Stimulated activated CD4-positive, alpha-beta T cell treated with anti-CD3 and anti-CD28 coated beads, Interleukin-15, amount 100 ng/mL, for 48 hours (primary cell): ENCODE data around the gene IGFBP2.

Experiments used
- DNase-seq, 2 donors: peaks; one replicate each; pipeline ENCODE4 v3.0.0-alpha.2; 2020; ENCODE audit warnings: low read depth in 2 of 2

Gene IGFBP2

GRCh38 chr2:216681683-216682082 is 48.5 kb downstream of the IGFBP2 start:
- DNase-seq: no peak

DNA sequence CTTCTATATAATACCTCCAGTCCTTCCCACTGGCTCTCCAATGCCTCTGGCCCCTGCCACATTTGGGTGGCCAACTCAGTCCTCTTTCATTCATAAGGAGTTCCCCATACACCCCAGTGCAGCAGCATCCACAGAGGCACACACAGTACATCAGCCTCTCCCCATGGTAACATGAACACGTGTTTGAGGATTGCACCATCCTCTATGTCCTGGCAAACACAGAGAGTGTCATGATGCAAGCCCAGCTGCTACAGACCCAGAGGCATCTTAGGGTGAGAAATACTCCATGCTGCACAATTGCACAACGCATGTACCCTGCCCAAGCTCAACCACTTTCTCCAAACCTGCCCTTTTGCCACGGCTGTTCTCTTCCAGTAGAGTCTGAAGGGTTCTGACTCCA is 50.6 kb downstream of the IGFBP2 start:
- no peak for DNase-seq

DNA sequence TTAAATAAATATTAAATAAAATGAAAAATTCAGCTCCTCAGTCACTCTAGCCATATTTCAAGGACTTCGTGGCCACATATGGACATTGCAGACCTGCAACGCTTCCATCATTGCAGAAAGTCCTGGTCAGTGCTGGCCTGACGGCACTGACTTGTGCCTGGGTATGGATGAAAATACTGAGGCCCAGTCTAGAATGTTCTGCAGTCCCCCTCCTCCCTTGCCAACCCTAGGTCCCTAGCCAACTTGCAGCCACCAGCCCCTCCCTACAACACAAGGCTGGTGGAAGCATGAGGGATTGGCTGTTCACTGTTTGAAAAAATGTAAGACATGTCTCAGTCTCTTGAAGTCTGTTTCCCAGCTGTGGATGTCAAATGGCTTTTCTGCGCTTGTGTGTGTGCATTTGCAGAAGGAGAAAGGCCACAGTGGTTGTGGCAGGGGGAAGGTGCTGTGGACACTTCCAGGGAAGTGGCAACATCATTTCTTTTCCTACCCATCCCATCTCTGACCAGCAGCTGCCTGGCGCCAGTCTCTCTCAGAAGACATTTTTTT is 52.2 kb downstream of the IGFBP2 start:
- DNase-seq: no peak

DNA sequence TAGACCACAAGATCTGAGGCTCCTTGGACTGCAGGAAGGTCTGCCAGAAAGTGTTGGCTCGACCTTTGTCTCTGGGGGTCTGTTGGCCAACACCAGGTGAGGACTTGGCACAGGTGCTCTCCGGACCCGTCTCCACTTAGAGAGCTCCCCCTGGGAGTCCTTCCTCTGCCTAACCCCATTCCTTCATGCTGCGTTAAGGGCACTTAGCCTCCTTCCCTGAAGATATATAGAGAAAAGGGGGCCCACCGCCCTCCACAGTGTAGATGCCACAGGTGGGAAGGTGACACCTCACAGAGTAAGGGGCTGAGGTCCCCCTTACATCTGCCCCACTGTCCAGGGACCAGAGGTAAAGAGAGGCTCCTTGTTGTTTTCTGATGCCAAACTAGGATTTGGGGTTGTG is 53.9 kb downstream of the IGFBP2 start:
- DNase-seq: no peak

GRCh38 chr2:216687646-216688045 is 54.4 kb downstream of the IGFBP2 start:
- DNase-seq: no peak

GRCh38 chr2:216688731-216689340 is 55.6 kb downstream of the IGFBP2 start:
- no peak for DNase-seq

GRCh38 chr2:216689397-216689796 is 56.2 kb downstream of the IGFBP2 start:
- no peak for DNase-seq

DNA sequence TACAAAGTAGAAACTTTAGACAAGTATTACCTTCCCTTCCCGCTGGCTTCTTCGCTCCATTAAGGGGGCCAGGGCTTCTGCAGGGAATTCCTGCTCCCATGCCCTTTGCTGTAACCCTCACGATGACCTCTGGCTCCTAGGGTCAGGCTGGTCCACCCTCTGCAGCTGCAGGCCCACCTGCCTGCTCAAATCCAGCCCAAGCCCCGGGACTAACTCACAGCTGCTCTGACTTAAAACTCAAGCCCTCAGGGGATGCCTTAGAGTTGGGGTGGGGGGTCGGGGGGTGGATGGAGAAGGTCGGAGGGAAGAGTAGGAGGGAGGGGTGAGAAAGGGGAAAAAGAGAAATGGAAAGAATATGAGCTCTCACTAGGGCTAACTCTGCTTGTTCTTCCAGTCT is 57.2 kb downstream of the IGFBP2 start:
- no peak for DNase-seq

GRCh38 chr2:216690853-216691741 is 57.9 kb downstream of the IGFBP2 start:
- DNase-seq: no peak

DNA sequence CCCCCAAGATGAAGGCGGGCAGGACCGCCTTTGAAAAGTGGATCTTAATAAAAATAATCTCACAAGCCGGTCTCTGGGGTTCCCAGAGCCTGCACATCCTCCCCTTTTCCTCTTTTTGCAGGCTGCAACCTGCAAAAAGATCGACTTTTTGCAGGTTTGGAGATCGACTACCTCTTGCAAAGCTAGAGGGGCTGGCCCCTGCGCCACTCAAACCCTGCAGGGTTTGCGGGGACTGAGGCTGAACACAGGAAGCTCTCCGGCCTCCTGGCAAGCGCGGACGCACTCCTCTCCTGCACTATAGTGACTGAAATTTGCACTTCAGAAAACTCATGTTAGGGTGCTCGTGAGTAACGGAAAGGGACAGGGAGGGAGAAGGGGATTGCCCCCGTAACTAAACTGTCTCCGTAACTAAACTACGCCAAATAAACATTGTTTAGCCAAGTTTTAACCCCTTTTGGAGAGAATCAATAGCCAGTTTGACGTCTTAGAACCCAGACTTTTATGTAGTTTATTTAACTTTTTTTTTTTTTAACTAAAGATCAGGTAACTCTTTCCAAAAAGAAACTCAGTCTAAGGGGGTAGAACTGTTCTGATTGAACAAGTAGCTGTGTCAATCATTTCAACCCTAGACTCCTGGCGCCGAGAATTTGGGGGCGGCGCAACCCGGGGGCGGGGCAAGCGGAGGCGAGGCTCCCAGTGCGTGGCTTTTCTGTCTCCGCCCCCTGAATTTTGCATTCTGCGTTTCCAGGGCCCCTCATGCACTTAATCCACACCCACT is 59.6 kb downstream of the IGFBP2 start:
- DNase-seq: peak; percentile 32 to 64

GRCh38 chr2:216693414-216694080 is 60.3 kb downstream of the IGFBP2 start:
- no peak for DNase-seq

- peak; percentile 22 to 32 for DNase-seq
These were observed 61.0 kb downstream of the IGFBP2 start for GRCh38 chr2:216694082-216694825.

DNA sequence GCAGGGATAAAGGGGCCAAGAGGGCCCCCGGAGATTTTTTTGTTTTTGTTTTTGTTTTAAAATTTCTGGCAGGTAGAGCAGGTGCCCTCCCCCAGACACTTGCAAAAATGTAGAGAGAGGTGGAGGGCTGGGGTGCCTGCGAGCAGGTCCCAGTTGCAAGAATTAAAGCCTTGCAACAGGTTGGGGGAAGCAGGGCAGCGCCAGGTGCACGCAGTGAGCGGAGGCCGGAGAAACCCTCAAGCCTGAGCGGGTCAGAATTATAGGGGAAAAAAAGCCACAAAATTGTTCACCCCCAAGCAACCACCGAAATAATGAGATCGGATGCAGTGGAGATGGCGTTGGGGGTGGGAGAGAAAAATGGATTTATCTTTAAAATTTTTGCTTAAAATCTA is 61.6 kb downstream of the IGFBP2 start:
- no peak for DNase-seq

DNA sequence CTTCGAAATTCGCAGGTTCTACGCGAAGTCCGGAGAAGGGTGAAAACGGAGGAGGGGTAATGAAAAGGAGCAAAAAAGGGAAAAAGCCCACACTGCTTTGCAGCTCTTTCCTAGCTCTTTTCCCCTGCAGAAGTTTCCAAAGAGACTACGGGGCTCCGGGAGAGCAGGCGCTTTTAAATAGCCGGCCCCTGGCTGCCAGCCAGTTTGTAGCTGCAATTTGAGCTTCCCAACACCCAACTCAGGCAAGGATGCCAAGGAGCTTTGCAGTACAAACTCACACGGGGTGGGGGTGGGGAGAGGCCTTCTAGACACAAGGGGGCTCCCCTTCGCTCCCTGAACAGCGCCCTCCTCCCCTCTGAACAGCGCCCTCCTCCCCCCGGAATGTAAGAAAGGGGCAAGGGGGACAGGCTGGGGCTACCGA is 62.2 kb downstream of the IGFBP2 start, which contains the start of gene IGFBP5:
TSS of gene IGFBP5 (minus strand) at position 149 of the 421 bp plus-strand sequence. CDS start 774 bp downstream, outside the sequence.
- DNase-seq: no peak

- no peak for DNase-seq
These were observed 63.1 kb downstream of the IGFBP2 start for GRCh38 chr2:216696321-216696720.

DNA sequence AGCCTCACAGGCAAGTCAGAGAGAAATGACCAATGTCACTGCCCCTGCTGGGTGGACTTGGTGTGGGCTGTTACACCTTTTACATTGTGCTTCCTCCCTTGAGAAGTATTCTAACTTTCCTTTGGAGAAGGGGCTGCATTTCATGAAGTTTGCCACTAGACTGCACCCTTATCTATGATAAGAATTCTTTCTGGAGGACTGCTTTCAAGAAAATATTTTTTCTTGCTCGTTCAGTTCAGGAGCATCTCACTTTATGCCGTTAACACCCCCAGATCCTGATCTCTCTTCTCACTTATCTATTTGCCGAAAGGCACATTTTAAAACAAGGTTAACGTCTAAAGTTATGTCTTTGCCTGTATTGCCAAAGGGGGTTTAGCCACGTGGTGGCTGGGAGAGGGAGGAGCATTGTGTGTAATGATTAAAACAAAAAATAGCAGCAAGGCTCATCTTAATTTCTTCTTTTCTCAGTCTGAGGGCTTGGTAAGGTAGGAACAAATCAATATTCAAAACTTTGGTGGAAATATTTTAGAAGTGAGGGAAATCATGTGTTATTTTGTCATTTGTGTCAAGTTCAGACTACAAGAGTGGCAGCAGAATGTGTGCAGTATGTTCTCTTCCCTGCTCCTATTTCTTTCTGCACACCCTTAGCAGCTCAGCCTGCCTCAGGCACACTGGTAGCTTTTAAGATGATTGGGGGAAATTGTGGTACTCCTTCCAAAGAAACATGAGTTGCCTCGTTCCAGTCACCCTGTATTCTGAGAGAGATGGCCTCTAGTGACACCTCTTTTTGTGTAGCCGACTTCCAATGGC is 63.7 kb downstream of the IGFBP2 start:
- no peak for DNase-seq

GRCh38 chr2:216698293-216698692 is 65.1 kb downstream of the IGFBP2 start:
- no peak for DNase-seq

GRCh38 chr2:216698895-216699294 is 65.7 kb downstream of the IGFBP2 start:
- no peak for DNase-seq

- DNase-seq: no peak
These were observed 66.9 kb downstream of the IGFBP2 start for GRCh38 chr2:216700088-216700567.

DNA sequence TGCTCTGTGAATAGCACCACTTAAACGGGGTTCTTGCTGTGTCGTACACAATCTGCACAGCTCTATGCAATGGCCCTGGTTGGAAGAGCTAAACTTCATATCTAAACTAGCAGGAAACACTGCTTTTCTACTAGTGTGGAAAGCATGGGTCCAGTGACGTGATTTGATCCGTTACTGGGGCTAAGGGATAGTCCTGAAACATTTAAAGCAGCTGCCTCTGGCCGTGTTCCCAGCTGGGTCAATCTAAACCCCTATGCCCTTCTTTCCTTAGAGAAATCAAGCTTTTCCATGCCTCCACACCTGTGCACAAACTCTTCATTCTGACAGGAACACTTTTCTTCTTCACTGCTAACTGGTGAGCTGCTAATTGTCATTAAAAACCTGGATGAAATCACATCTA is 67.6 kb downstream of the IGFBP2 start:
- no peak for DNase-seq
